ENCODE results near the gene NAP1L1.

DNA sequence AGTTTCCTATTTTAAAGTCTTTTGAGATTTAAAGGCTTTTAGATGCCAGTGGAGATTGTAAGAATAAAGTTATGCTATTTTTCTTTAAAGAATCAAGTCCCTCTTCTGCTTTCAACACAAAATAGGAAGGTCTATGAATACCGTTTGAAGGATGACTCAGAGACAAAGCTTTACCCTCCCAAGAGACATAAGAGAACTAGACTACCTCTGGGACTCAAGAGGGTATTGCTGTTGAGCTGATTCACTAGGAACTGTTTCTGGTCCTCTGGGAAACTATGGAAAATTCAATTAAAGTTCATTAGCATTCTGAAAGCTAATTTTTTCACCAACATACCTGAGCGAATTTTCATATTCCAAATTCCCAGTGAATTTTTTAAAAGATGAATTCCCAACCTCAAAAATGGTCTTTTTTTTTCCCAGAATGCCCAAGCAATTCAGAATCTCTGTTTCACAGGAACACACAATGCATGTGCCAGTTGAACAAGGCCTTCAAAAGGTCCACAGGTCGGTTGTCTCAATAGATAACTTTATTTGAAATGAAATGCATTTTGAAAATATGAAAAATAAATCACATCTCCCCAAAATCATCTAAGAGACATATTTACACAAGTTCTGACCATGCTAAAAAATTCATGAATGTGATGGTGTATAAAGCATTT, 59.4 kb downstream of the NAP1L1 start:
- TF ChIP-seq, protein P1, sequence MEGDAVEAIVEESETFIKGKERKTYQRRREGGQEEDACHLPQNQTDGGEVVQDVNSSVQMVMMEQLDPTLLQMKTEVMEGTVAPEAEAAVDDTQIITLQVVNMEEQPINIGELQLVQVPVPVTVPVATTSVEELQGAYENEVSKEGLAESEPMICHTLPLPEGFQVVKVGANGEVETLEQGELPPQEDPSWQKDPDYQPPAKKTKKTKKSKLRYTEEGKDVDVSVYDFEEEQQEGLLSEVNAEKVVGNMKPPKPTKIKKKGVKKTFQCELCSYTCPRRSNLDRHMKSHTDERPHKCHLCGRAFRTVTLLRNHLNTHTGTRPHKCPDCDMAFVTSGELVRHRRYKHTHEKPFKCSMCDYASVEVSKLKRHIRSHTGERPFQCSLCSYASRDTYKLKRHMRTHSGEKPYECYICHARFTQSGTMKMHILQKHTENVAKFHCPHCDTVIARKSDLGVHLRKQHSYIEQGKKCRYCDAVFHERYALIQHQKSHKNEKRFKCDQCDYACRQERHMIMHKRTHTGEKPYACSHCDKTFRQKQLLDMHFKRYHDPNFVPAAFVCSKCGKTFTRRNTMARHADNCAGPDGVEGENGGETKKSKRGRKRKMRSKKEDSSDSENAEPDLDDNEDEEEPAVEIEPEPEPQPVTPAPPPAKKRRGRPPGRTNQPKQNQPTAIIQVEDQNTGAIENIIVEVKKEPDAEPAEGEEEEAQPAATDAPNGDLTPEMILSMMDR (IDR thresholded peaks at IDR 0.05; ENCODE audit: low read length) = no peak
- TF ChIP-seq EZH2 (IDR thresholded peaks at IDR 0.05; ENCODE audit: borderline replicate concordance, low read length) = no peak

Data from OCI-LY1 (cell line).